Measurements from ENCODE around the gene TBCD. TPM values are rescaled to one million over a fixed set of nuclear protein-coding genes. Genes with fewer than 3 reads are reported as not detected.

Gene TBCD
- total and polyA plus RNA-seq, 12 donors = 25.6 to 240 (median 66.2) TPM

DNA sequence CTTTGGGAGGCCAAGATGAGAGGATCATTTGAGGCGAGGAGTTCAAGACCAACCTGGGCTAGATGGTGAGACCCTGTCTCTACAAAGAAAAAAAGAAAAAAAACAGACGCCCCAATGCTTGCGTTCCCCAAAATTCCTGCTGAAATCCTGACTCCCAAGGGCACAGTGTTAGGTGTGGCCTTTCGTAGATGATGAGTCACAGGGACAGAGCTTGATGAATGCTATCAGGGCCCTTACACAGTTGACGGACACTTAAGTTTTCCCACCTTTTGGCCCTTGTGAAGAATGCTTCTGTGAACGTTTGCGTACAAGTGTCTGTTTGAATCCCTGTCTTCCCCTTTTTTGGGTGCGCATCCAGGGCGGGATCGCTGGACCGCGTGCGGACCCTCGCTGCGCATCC is 104.5 kb downstream of the TBCD start:
- DNase-seq = no peak
- H3K27ac ChIP-seq = no peak overlapping the region
- H3K4me1 ChIP-seq (replicated peaks in 1 of 2) = peaks cover 11 to 15% of the 10 kb centered on the region in 2 donors
- TF ChIP-seq, protein P1, sequence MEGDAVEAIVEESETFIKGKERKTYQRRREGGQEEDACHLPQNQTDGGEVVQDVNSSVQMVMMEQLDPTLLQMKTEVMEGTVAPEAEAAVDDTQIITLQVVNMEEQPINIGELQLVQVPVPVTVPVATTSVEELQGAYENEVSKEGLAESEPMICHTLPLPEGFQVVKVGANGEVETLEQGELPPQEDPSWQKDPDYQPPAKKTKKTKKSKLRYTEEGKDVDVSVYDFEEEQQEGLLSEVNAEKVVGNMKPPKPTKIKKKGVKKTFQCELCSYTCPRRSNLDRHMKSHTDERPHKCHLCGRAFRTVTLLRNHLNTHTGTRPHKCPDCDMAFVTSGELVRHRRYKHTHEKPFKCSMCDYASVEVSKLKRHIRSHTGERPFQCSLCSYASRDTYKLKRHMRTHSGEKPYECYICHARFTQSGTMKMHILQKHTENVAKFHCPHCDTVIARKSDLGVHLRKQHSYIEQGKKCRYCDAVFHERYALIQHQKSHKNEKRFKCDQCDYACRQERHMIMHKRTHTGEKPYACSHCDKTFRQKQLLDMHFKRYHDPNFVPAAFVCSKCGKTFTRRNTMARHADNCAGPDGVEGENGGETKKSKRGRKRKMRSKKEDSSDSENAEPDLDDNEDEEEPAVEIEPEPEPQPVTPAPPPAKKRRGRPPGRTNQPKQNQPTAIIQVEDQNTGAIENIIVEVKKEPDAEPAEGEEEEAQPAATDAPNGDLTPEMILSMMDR (IDR thresholded peaks at IDR 0.05) = no peak
- no peak for TF ChIP-seq POLR2A (IDR thresholded peaks at IDR 0.05)
- H3K4me3 ChIP-seq = no peak overlapping the region
- no peaks in the 10 kb centered on the region for H3K9me3 ChIP-seq (replicated peaks in 1 of 3)
- H3K36me3 ChIP-seq (replicated peaks in 1 of 2) = no peaks in the 10 kb centered on the region
- no peaks in the 10 kb centered on the region for H3K27me3 ChIP-seq
- WGBS, 4 donors = 83 to 86% (median 85%) methylated on average over 14 to 15 of the region's 15 CpGs
- intact Hi-C loops (cut with DNase I) = no loop called here

DNA sequence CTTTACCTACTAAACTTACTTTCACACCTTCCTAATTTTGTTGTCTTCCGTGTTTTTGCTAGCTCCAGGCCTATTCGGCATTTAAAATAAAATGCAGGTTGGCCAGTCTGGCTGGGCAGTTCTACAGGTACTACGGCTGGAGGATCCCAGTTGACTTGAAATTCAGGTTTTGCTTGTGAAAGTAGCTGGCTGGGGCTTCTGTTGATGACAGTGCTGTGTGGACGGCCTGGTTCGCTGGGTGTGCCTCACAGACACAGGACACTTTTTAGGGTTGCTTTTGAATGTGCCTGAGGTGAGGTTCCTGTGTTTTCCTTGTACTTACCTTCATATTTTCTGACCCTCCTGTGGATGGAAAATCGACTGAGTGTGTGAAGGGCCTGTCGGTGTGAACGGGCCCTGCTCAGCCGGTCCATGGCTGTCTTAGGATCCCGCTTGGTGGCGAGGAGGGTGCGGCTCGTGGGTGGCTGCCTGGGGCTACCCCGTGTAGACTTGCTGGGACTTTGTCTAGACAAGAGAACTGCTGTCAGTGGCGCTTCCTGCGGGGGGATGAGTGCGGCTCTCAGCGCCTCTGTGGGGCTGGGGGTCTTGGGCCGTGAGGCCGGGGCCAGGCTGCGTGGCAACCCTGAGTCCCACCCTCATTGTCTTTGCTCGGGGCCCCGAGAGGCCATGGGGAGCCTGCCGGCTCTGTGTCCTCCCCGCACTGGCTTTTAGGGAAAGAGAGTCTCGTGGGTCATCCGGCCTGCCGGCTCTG is 106.7 kb downstream of the TBCD start:
- peak overlapping the region in 3 of 5 donors; percentile 44 to 94 (median 60) for H3K27ac ChIP-seq
- no peaks in the 10 kb centered on the region for H3K27me3 ChIP-seq
- no peaks in the 10 kb centered on the region for H3K36me3 ChIP-seq (replicated peaks in 1 of 2)
- WGBS, 4 donors = 90 to 91% (median 91%) methylated on average over 15 to 28 of the region's 28 CpGs
- no peak for DNase-seq
- peaks cover 11 to 15% of the 10 kb centered on the region in 2 donors for H3K4me1 ChIP-seq (replicated peaks in 1 of 2)
- no peak overlapping the region for H3K4me3 ChIP-seq
- no peaks in the 10 kb centered on the region for H3K9me3 ChIP-seq (replicated peaks in 1 of 3)
- intact Hi-C loops (cut with DNase I) = no loop called here
- no peak for TF ChIP-seq POLR2A (IDR thresholded peaks at IDR 0.05)
- TF ChIP-seq, protein P1 (IDR thresholded peaks at IDR 0.05) = no peak

DNA sequence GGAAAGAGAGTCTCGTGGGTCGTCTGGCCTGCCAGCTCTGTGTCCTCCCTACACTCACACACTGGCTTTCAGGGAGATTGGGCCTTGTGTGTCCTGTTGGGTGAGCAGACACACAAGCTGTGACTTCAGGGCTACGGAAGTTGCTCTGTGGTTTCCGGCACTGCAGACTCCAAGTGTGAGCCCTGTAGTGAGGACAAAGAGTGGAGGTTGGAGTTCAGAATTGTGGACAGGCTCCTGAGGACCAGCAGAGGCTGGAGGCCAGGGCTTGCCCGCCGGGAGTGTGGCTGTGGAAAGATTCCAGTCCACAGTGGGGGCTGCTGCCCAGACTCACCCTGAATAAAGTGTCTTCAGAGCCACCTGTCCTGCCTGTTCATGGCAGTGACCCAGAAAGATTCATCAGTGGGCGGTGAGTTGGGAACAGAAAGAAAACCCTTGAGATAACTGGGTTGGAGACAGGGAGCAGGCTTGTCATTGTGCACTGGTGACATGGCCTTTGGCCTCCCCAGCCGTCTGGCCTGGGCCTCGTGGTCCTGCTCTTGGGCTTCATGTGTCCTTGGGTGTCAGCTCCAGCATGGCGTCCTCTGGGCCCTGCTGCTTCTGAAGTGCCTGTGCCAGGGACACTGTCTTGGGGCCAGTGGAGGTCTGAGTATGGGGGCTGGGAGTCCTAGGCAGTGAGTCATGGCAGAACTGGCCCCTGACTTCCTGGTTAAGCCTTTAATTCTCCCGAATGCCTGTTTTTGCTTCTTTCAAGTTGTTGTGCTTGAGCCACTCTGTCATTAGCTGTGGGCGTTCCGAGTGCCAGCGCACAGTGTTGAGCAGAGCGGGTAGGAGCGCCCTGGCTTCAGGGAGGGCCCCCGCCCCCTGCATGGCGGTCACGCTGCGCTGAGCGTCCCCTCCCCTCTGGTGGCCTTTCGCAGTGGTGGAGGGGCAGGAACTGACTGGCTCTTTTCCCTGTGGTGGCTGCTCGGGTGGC is 107.9 kb downstream of the TBCD start:
- Histone ChIP-seq H3K4me3 (no peak overlapping the region), H3K4me1 (replicated peaks in 1 of 2) (peaks cover 11 to 20% of the 10 kb centered on the region in 2 donors), H3K27ac (peak overlapping the region; percentile 60 to 94 (median 75)), H3K36me3 (replicated peaks in 1 of 2) (no peaks in the 10 kb centered on the region), H3K9me3 (replicated peaks in 1 of 3) (no peaks in the 10 kb centered on the region), H3K27me3 (no peaks in the 10 kb centered on the region)
- TF ChIP-seq POLR2A (IDR thresholded peaks at IDR 0.05) = peak in 1 of 2 donors; percentile 46
- TF ChIP-seq, protein P1 (IDR thresholded peaks at IDR 0.05) = peak in 1 of 6 experiments; percentile 3
- peak; percentile 67 to 93 (median 90) for DNase-seq
- intact Hi-C loops (cut with DNase I) = no loop called here
- WGBS, 4 donors = 29 to 51% (median 37%) methylated on average over 12 to 23 of the region's 23 CpGs
